GM12878 (cell line): ENCODE data around the gene DIDO1. TPM values are rescaled to one million over a fixed set of nuclear protein-coding genes. Genes with fewer than 3 reads are reported as not detected.

Experiments used
- EGR1 ChIP-seq, 2 experiments: IDR thresholded peaks; 1 replicate in 1 of 2; 2 replicates in 1 of 2; pipeline ENCODE4 v1.6.1; 2011 to 2012; ENCODE audit warnings: low read depth in 2 of 2, low read length in 2 of 2, borderline replicate concordance in 1 of 2, mild to moderate bottlenecking in 1 of 2, moderate library complexity in 1 of 2
- HSF1 ChIP-seq: fragments of 150-350 bp; IDR thresholded peaks from 2 replicates; pipeline ENCODE4 v1.6.1; 2014; ENCODE audit warnings: mild to moderate bottlenecking, low read depth, low read length
- IRF5 ChIP-seq: fragments of 450-650 bp; IDR thresholded peaks from 2 replicates; pipeline ENCODE4 v1.6.1; 2017; ENCODE audit warnings: borderline replicate concordance
- PRDM15 ChIP-seq: fragments of 450-650 bp; formaldehyde crosslinking; IDR thresholded peaks from 2 replicates; pipeline ENCODE4 v1.4.0; 2020; ENCODE audit warnings: mild to moderate bottlenecking, moderate library complexity
- SP1 ChIP-seq: IDR thresholded peaks from one replicate; pipeline ENCODE4 v1.6.1; 2011; ENCODE audit warnings: low read depth, low read length
- polyA plus RNA-seq, 11 experiments: library from polyadenylated mRNA; depleted of rRNA in 4 of 11; unstranded in 6 of 11; stranded (reverse) in 5 of 11; fragments of >200 nt; fragmentation: Nextera tagmentation in 4 of 11; fragmentation: Illumina TruSeq in 1 of 11; extraction: Ambion mirVana in 4 of 11; extraction: Trizol in 1 of 11; gene quantifications; 1 replicate in 1 of 11; 2 replicates in 10 of 11; pipeline versions ENCODE4 v1.2.1 to v1.2.3, GENCODE V29; 2011 to 2016; ENCODE audit warnings: inconsistent platforms in 2 of 11, missing spikeins in 2 of 11, low read depth in 1 of 11
- total RNA-seq, 4 experiments: library from RNA; depleted of rRNA in 3 of 4; stranded (reverse); fragments of >200 nt in 3 of 4; fragmentation: Illumina TruSeq in 1 of 4; extraction: Trizol in 1 of 4; gene quantifications; 2 replicates each; pipeline versions ENCODE4 v1.2.1 to v1.2.3, GENCODE V29; 2013 to 2021

The DIDO1 gene
- total and polyA plus RNA-seq, 10 of the 15 experiments (the other 5 are each of a cell fraction or from before 2014, with no cell fraction given), result 5.5 to 56.4 (median 38.4) TPM

- TF ChIP-seq PRDM15 (no peak), SP1 (no peak), EGR1 (IDR thresholded peaks at IDR 0.05; ENCODE audit: borderline replicate concordance in 1 of 2, low read depth in 2 of 2, low read length in 2 of 2) (no peak), HSF1 (no peak), IRF5 (no peak)
Measured at GRCh38 chr20:62872862-62873261, 53.4 kb downstream of the DIDO1 start (continued).
